GM12878 (cell line): ENCODE measurements around the gene WNK1. TPM values are rescaled to one million over a fixed set of nuclear protein-coding genes. Genes with fewer than 3 reads are reported as not detected.

Experiments used
- ATAC-seq: fragments of 200-7000 bp; cut with Tn5 transposase; 3 replicates; pipeline ENCODE4 v1.9.1; 2020; ENCODE audit warnings: mild to moderate bottlenecking, moderate library complexity
- BruUV-seq: library from RNA; stranded (reverse); fragments of 400-500 nt; replicated peaks from 2 replicates; lab custom pipeline; 2021; lab: Mats Ljungman, UMichigan
- CTCF ChIA-PET: fragments of 300-600 bp; sonication (Branson Sonifier 250); formaldehyde crosslinking; extraction: SDS; loops from one replicate; lab custom pipeline; 2021; ENCODE audit warnings: inconsistent platforms; lab: Yijun Ruan, JAX
- POLR2A ChIA-PET: fragments of 350-600 bp; formaldehyde crosslinking; extraction: SDS; loops from one replicate; lab custom pipeline; 2021; ENCODE audit warnings: inconsistent platforms; lab: Charles Lee
- RAD21 ChIA-PET: fragments of 300-600 bp; sonication (Branson Sonifier 250); formaldehyde crosslinking; loops from one replicate; lab custom pipeline; 2023; ENCODE audit warnings: antibody characterized with exemption; ENCODE audit not compliant: unreplicated experiment; lab: Charles Lee
- SMC1A ChIA-PET: fragments of 300-600 bp; sonication (Branson Sonifier 250); formaldehyde crosslinking; loops from one replicate; lab custom pipeline; 2023; ENCODE audit not compliant: unreplicated experiment, uncharacterized antibody; lab: Charles Lee
- DNase-seq: peaks from one replicate; pipeline ENCODE4 v3.0.0-alpha.2; 2011; ENCODE audit warnings: low read depth, low spot score
- FAIRE-seq: peaks from 3 replicates; lab custom pipeline; 2011; peaks lifted over from hg19 to GRCh38; lab: Jason Lieb, UNC
- H2AFZ ChIP-seq: 2 replicates; pipeline ENCODE4 v1.6.0; 2011; ENCODE audit warnings: low read depth, low read length, control low read depth; ENCODE audit not compliant: control insufficient read depth
- H3K27ac ChIP-seq: 2 replicates; pipeline ENCODE4 v1.5.1; 2011; ENCODE audit warnings: control low read depth; ENCODE audit not compliant: control insufficient read depth, insufficient read depth
- H3K27me3 ChIP-seq, 2 experiments: replicated peaks in 1 of 2; 2 replicates each; pipeline versions ENCODE4 v1.6.0 to v1.6.1; 2011; ENCODE audit warnings: low read length in 1 of 2; ENCODE audit not compliant: control insufficient read depth in 2 of 2, insufficient read depth in 2 of 2
- H3K36me3 ChIP-seq, 2 experiments: 2 replicates each; pipeline ENCODE4 v1.5.1; 2011; ENCODE audit warnings: low read length in 1 of 2; ENCODE audit not compliant: control insufficient read depth in 2 of 2, insufficient read depth in 2 of 2
- H3K4me1 ChIP-seq: 2 replicates; pipeline ENCODE4 v1.6.1; 2011; ENCODE audit warnings: mild to moderate bottlenecking, low read length, moderate library complexity, mixed read lengths; ENCODE audit not compliant: control insufficient read depth, insufficient read depth
- H3K4me2 ChIP-seq: 2 replicates; pipeline ENCODE4 v1.6.0; 2011; ENCODE audit warnings: control low read depth; ENCODE audit not compliant: control insufficient read depth, insufficient read depth
- H3K4me3 ChIP-seq: fragments of 200-600 bp; sonication (generic); 2 replicates; pipeline ENCODE4 v1.5.1; 2016
- H3K79me2 ChIP-seq: 2 replicates; pipeline ENCODE4 v1.6.0; 2011; ENCODE audit warnings: low read length; ENCODE audit not compliant: control insufficient read depth, insufficient read depth
- H3K9ac ChIP-seq: 2 replicates; pipeline ENCODE4 v1.8.0; 2011; ENCODE audit warnings: low read length, control low read depth, mixed read lengths; ENCODE audit not compliant: control insufficient read depth, insufficient read depth
- H3K9me3 ChIP-seq: replicated peaks from 3 replicates; pipeline ENCODE4 v1.5.1; 2011; ENCODE audit warnings: mild to moderate bottlenecking, low read length; ENCODE audit not compliant: control insufficient read depth, insufficient read depth
- H4K20me1 ChIP-seq: 2 replicates; pipeline ENCODE4 v1.6.0; 2011; ENCODE audit not compliant: control insufficient read depth, insufficient read depth
- BACH1 ChIP-seq: fragments of 450-650 bp; IDR thresholded peaks from 2 replicates; pipeline ENCODE4 v1.6.1; 2017; ENCODE audit warnings: mild to moderate bottlenecking, borderline replicate concordance
- BMI1 ChIP-seq: fragments of 450-650 bp; IDR thresholded peaks from 2 replicates; pipeline ENCODE4 v1.6.1; 2016; ENCODE audit warnings: mild to moderate bottlenecking, moderate library complexity, borderline replicate concordance
- DPF2 ChIP-seq: fragments of 450-650 bp; IDR thresholded peaks from 2 replicates; pipeline ENCODE4 v1.6.1; 2017; ENCODE audit warnings: mild to moderate bottlenecking
- EED ChIP-seq: sonication (generic); IDR thresholded peaks from 2 replicates; pipeline ENCODE4 v1.6.1; 2016; ENCODE audit warnings: antibody characterized with exemption, low read depth
- GABPA ChIP-seq: IDR thresholded peaks from 2 replicates; pipeline ENCODE4 v1.6.1; 2014; ENCODE audit warnings: antibody characterized with exemption, low read depth, mild to moderate bottlenecking, inconsistent platforms
- GATAD2B ChIP-seq: fragments of 450-650 bp; conservative IDR thresholded peaks from 2 replicates; pipeline ENCODE4 v1.6.1; 2017; ENCODE audit warnings: low read depth, mild to moderate bottlenecking, moderate library complexity
- IKZF1 ChIP-seq: fragments of 450-650 bp; conservative IDR thresholded peaks from 2 replicates; pipeline ENCODE4 v1.6.1; 2017; ENCODE audit warnings: antibody characterized with exemption, mild to moderate bottlenecking
- IKZF2 ChIP-seq, 2 experiments: fragments of 450-650 bp; IDR thresholded peaks; 2 replicates each; pipeline ENCODE4 v1.6.1; 2017; ENCODE audit warnings: mild to moderate bottlenecking in 2 of 2, moderate library complexity in 2 of 2
- IRF4 ChIP-seq: IDR thresholded peaks from 2 replicates; pipeline ENCODE4 v1.6.1; 2011; ENCODE audit warnings: low read depth, low read length
- MTA3 ChIP-seq: IDR thresholded peaks from 2 replicates; pipeline ENCODE4 v1.6.1; 2012; ENCODE audit warnings: low read length, inconsistent platforms, borderline replicate concordance
- MXI1 ChIP-seq: fragments of 150-350 bp; IDR thresholded peaks from 2 replicates; pipeline ENCODE4 v1.6.1; 2011; ENCODE audit warnings: low read depth, mild to moderate bottlenecking, inconsistent platforms, low read length, improper control_type of control experiment
- NFYB ChIP-seq: IDR thresholded peaks from 2 replicates; pipeline ENCODE4 v1.6.1; 2011; ENCODE audit warnings: low read depth, mild to moderate bottlenecking, low read length, improper control_type of control experiment, moderate library complexity; ENCODE audit not compliant: insufficient read depth
- NR2F1 ChIP-seq: fragments of 450-650 bp; conservative IDR thresholded peaks from 2 replicates; pipeline ENCODE4 v1.6.1; 2017; ENCODE audit warnings: mild to moderate bottlenecking
- POLR2A ChIP-seq: IDR thresholded peaks from 2 replicates; pipeline ENCODE4 v1.6.1; 2011; ENCODE audit warnings: low read depth, mild to moderate bottlenecking, low read length
- POLR2AphosphoS2 ChIP-seq: IDR thresholded peaks from 2 replicates; pipeline ENCODE4 v1.6.1; 2011; ENCODE audit warnings: low read depth, mild to moderate bottlenecking, low read length, improper control_type of control experiment, moderate library complexity
- RAD21 ChIP-seq: IDR thresholded peaks from 2 replicates; pipeline ENCODE4 v1.6.1; 2011; ENCODE audit warnings: mild to moderate bottlenecking, low read depth, low read length, moderate library complexity; ENCODE audit not compliant: insufficient read depth
- SUZ12 ChIP-seq: fragments of 200-600 bp; sonication (generic); IDR thresholded peaks from one replicate; pipeline ENCODE4 v1.6.1; 2018; ENCODE audit warnings: antibody characterized with exemption, mild to moderate bottlenecking; ENCODE audit not compliant: unreplicated experiment
- TAF1 ChIP-seq: IDR thresholded peaks from 2 replicates; pipeline ENCODE4 v1.6.1; 2011; ENCODE audit warnings: mild to moderate bottlenecking, low read depth, low read length, borderline replicate concordance
- TBL1XR1 ChIP-seq: IDR thresholded peaks from 2 replicates; pipeline ENCODE4 v1.6.1; 2012; ENCODE audit warnings: low read depth, low read length, improper control_type of control experiment
- ZNF274 ChIP-seq: IDR thresholded peaks from one replicate; pipeline ENCODE4 v1.8.0; 2011; ENCODE audit not compliant: insufficient read length, insufficient read depth
- WGBS: methylation state at CpG from one replicate; pipeline ENCODE4 v1.1.6; 2016; ENCODE audit warnings: low lambda C conversion rate; ENCODE audit not compliant: insufficient replicate concordance, insufficient coverage; ENCODE audit errors: missing lambda C conversion rate; 5-methylcytosine and 5-hydroxymethylcytosine counted together
- in situ Hi-C: fragments of 300-500 bp; cut with MboI; formaldehyde crosslinking; loops from 9 replicates; pipeline ENCODE4 v1.14.3; 2018; ENCODE audit warnings: mixed read lengths
- intact Hi-C: fragments of 100-400 bp; cut with micrococcal nuclease; formaldehyde crosslinking; loops from one replicate; pipeline ENCODE4 v1.14.2; 2022; ENCODE audit not compliant: unreplicated experiment
- polyA plus RNA-seq, 11 experiments: library from polyadenylated mRNA; depleted of rRNA in 4 of 11; unstranded in 6 of 11; stranded (reverse) in 5 of 11; fragments of >200 nt; fragmentation: Nextera tagmentation in 4 of 11; fragmentation: Illumina TruSeq in 1 of 11; extraction: Ambion mirVana in 4 of 11; extraction: Trizol in 1 of 11; gene quantifications; 1 replicate in 1 of 11; 2 replicates in 10 of 11; pipeline versions ENCODE4 v1.2.1 to v1.2.3, GENCODE V29; 2011 to 2016; ENCODE audit warnings: inconsistent platforms in 2 of 11, missing spikeins in 2 of 11, low read depth in 1 of 11
- total RNA-seq, 4 experiments: library from RNA; depleted of rRNA in 3 of 4; stranded (reverse); fragments of >200 nt in 3 of 4; fragmentation: Illumina TruSeq in 1 of 4; extraction: Trizol in 1 of 4; gene quantifications; 2 replicates each; pipeline versions ENCODE4 v1.2.1 to v1.2.3, GENCODE V29; 2013 to 2021
- TF ChIP-seq, protein P1 (sequence below): fragments of 450-650 bp; IDR thresholded peaks from 2 replicates; pipeline ENCODE4 v1.6.1; 2017; ENCODE audit warnings: mild to moderate bottlenecking, low read depth, inconsistent platforms; ENCODE audit not compliant: poor library complexity, severe bottlenecking
- TF ChIP-seq, protein P2 (sequence below): fragments of 450-650 bp; IDR thresholded peaks from 2 replicates; pipeline ENCODE4 v1.6.1; 2014; ENCODE audit warnings: mild to moderate bottlenecking

The WNK1 gene
- total and polyA plus RNA-seq, 10 of the 15 experiments (the other 5 are each of a cell fraction or from before 2014, with no cell fraction given) = 9.6 to 151 (median 86.6) TPM

DNA sequence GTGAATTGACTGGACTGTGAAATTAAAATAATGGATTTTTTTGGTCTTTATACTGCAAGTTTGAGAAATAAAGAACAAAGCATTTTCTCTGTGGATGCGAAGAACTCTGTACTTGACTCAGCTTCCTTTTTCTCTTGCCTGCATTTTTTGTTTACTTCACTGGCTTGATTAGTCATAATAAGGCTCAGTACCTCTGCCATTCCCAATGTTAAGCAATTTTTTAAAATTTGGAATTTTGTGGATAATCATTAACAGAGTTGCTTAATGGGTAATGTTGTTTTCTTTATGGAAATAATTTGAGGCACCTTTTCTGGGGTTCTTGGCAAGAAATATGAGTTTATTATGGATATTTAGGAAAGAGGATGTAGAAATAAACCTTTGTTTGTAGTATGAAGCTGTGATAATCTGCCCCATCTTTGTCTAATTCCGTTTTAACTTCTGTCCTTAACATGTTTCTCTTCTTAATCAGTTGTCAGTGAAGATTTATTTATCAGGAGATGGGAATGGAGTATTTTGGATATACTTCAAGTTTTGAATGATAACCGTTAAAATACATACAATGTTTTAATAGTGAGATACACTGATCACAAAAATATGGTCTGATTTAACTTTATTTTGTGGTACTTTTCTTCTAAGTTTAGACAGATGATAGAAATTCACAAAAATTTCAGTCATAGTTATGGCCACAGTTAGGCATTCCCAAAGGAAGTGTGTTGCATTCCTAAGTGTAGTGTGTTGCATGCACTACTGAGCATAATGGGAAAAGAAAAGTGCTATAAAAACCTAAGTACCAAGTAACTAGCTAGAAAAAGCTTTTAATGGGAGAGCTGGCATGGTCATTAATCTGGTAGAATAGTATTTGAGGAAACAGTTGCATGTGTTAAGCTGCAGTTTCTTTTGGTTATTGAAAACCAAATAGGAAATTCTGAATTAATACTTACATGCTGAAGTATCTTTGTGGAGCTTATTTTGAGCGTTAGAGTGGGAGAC is 27.7 kb downstream of the WNK1 start:
- SMC1A ChIA-PET = interaction anchor here (0.8 to 2.8 kb wide), 21 partner anchors 9 to 174 kb away, joined by 3 to 26 read pairs (median 6); partner anchors contain the start of gene WNK1
- ATAC-seq (peak; percentile 50), FAIRE-seq (no peak), DNase-seq (no peak)
- POLR2A ChIA-PET = interaction anchor here (0.6 to 1.9 kb wide), 6 partner anchors 9 to 315 kb away, joined by 3 to 9 read pairs (median 4); no protein-coding TSS in a partner anchor
- H4K20me1 ChIP-seq = no peaks in the 10 kb centered on the region; the same call in 1 of the 2 replicates
- H3K9ac ChIP-seq = no peak overlapping the region
- in situ Hi-C loops = no loop called here
- peak overlapping the region; percentile 61 for H3K4me2 ChIP-seq
- H2AFZ ChIP-seq = no peak overlapping the region
- peaks cover 0 to 2% of the 10 kb centered on the region in 2 experiments; a peak in 1 of 4 replicates for H3K36me3 ChIP-seq
- H3K9me3 ChIP-seq = no peaks in the 10 kb centered on the region; the same call in 1 of the 3 replicates
- RAD21 ChIA-PET = interaction anchor here (0.6 to 3.4 kb wide), 20 partner anchors 9 to 313 kb away, joined by 3 to 29 read pairs (median 4); partner anchors contain the start of gene RAD52
- BruUV-seq = TSS peak; percentile 11
- H3K4me3 ChIP-seq = peak overlapping the region; percentile 50
- no peaks in the 10 kb centered on the region for H3K27me3 ChIP-seq
- CTCF ChIA-PET = interaction anchor here (1.0 to 2.4 kb wide), 15 partner anchors 11 to 210 kb away, joined by 3 to 12 read pairs (median 4); no protein-coding TSS in a partner anchor
- intact Hi-C loops = no loop called here
- H3K79me2 ChIP-seq = peaks cover 94% of the 10 kb centered on the region
- H3K4me1 ChIP-seq = peaks cover 22% of the 10 kb centered on the region
- WGBS = 34% methylated on average over 4 of the region's 4 CpGs
- peak overlapping the region; percentile 46 for H3K27ac ChIP-seq
- no peak for TF ChIP-seq GABPA
- no peak for TF ChIP-seq EED
- TF ChIP-seq SUZ12 = no peak
- TF ChIP-seq ZNF274 = no peak
- no peak for TF ChIP-seq RAD21
- no peak for TF ChIP-seq BACH1
- TF ChIP-seq IRF4 = no peak
- no peak for TF ChIP-seq NFYB
- peak; percentile 58 to 66 for TF ChIP-seq IKZF2 (IDR thresholded peaks at IDR 0.05)
- TF ChIP-seq POLR2A = no peak
- TF ChIP-seq NR2F1 = no peak
- 0 out of 2 replicates have a peak, but pooled peaks have one; percentile 17 for TF ChIP-seq MTA3
- no peak for TF ChIP-seq POLR2AphosphoS2
- no peak for TF ChIP-seq BMI1
- TF ChIP-seq DPF2 = 0 out of 2 replicates have a peak, but pooled peaks have one; percentile 25
- no peak for TF ChIP-seq GATAD2B
- TF ChIP-seq TBL1XR1 = no peak
- no peak for TF ChIP-seq TAF1
- peak; percentile 57 for TF ChIP-seq IKZF1
- TF ChIP-seq MXI1 = no peak
- TF ChIP-seq, protein P1, sequence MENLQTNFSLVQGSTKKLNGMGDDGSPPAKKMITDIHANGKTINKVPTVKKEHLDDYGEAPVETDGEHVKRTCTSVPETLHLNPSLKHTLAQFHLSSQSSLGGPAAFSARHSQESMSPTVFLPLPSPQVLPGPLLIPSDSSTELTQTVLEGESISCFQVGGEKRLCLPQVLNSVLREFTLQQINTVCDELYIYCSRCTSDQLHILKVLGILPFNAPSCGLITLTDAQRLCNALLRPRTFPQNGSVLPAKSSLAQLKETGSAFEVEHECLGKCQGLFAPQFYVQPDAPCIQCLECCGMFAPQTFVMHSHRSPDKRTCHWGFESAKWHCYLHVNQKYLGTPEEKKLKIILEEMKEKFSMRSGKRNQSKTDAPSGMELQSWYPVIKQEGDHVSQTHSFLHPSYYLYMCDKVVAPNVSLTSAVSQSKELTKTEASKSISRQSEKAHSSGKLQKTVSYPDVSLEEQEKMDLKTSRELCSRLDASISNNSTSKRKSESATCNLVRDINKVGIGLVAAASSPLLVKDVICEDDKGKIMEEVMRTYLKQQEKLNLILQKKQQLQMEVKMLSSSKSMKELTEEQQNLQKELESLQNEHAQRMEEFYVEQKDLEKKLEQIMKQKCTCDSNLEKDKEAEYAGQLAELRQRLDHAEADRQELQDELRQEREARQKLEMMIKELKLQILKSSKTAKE = peak; percentile 15
- TF ChIP-seq, protein P2, sequence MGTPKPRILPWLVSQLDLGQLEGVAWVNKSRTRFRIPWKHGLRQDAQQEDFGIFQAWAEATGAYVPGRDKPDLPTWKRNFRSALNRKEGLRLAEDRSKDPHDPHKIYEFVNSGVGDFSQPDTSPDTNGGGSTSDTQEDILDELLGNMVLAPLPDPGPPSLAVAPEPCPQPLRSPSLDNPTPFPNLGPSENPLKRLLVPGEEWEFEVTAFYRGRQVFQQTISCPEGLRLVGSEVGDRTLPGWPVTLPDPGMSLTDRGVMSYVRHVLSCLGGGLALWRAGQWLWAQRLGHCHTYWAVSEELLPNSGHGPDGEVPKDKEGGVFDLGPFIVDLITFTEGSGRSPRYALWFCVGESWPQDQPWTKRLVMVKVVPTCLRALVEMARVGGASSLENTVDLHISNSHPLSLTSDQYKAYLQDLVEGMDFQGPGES = no peak
